Right cardiac atrium (tissue), 5 donors: Measurements from ENCODE around the gene ZNF519. TPM values are rescaled to one million over a fixed set of nuclear protein-coding genes. Genes with fewer than 3 reads are reported as not detected.

ENCODE experiments used
- ATAC-seq, 2 donors: fragments of 200-7000 bp; cut with Tn5 transposase; one replicate each; pipeline versions ENCODE4 v1.8.0 to v1.9.1; 2020; ENCODE audit warnings: moderate library complexity in 2 of 2, mild to moderate bottlenecking in 1 of 2
- DNase-seq, 3 donors: peaks; one replicate each; pipeline ENCODE4 v3.0.0-alpha.2; 2020
- H3K27ac ChIP-seq: one replicate; pipeline ENCODE4 v1.5.1; 2013; ENCODE audit warnings: mild to moderate bottlenecking, low read length, control low read depth, moderate library complexity
- H3K27me3 ChIP-seq: one replicate; pipeline ENCODE4 v1.6.1; 2013; ENCODE audit not compliant: control insufficient read depth, insufficient read depth
- H3K4me1 ChIP-seq: one replicate; pipeline ENCODE4 v1.6.1; 2013; ENCODE audit warnings: low read length; ENCODE audit not compliant: control insufficient read depth, insufficient read depth
- H3K4me3 ChIP-seq: one replicate; pipeline ENCODE4 v1.5.1; 2013; ENCODE audit warnings: low read length, control low read depth
- H3K9me3 ChIP-seq: one replicate; pipeline ENCODE4 v1.6.1; 2013; ENCODE audit warnings: low read length; ENCODE audit not compliant: control insufficient read depth
- WGBS: extraction: QIAGEN DNeasy Blood & Tissue Kit; methylation state at CpG from one replicate; pipeline ENCODE4 v1.1.7; 2013; 5-methylcytosine and 5-hydroxymethylcytosine counted together
- intact Hi-C, 4 donors: fragments of 100-400 bp; cut with DNase I; formaldehyde crosslinking; loops; one replicate each; pipeline versions ENCODE4 v1.11.0 to v1.14.0; 2022 to 2023
- polyA plus RNA-seq: library from polyadenylated mRNA; stranded (reverse); fragments of 200-250 nt; gene quantifications from one replicate; pipeline ENCODE4 v1.2.3, GENCODE V29; 2013
- total RNA-seq, 4 donors: library from RNA; stranded (reverse); fragmentation: NEBNext Ultra II Directional; extraction: Animal tissue kit (Norgen Biotek cat#: 25700); gene quantifications; one replicate each; pipeline ENCODE4 v1.2.1, GENCODE V29; 2021
- donor health status: healthy with polysubstance abuse.
- donor health status: DM: no; HTN: yes; CAD: no.
- donor health status: DM: no; HTN: no; CAD: no.
- donor health status: DM: no; HTN: yes; CAD: no; lungs with severe emphysema.
- donor health status: DM: yes; HTN: yes; CAD: no.

Gene ZNF519
- total and polyA plus RNA-seq, 5 donors, result 1.9 to 7.9 (median 4.9) TPM

- Histone ChIP-seq H3K4me3 (no peak overlapping the region), H3K4me1 (no peaks in the 10 kb centered on the region), H3K27me3 (no peaks in the 10 kb centered on the region), H3K27ac (no peak overlapping the region), H3K9me3 (no peaks in the 10 kb centered on the region)
- intact Hi-C loops, result no loop called here
- ATAC-seq (no peak), DNase-seq (no peak)
- WGBS, result 64% methylated on average over 2 of the region's 2 CpGs
Measured at GRCh38 chr18:14124689-14125088, 7.5 kb downstream of the ZNF519 start.

GRCh38 chr18:14122097-14122496, 10.1 kb downstream of the ZNF519 start:
- ATAC-seq, result no peak
- Histone ChIP-seq H3K27ac (no peak overlapping the region), H3K4me1 (no peaks in the 10 kb centered on the region), H3K4me3 (no peak overlapping the region), H3K27me3 (no peaks in the 10 kb centered on the region), H3K9me3 (no peaks in the 10 kb centered on the region)
- no peak for DNase-seq
- intact Hi-C loops, result no loop called here
- WGBS, result 96% methylated on average over 2 of the region's 2 CpGs

- Histone ChIP-seq H3K27me3 (no peaks in the 10 kb centered on the region), H3K4me3 (no peak overlapping the region), H3K4me1 (no peaks in the 10 kb centered on the region), H3K9me3 (no peaks in the 10 kb centered on the region), H3K27ac (no peak overlapping the region)
- intact Hi-C loops, result no loop called here
- no peak for ATAC-seq
- no peak for DNase-seq
Measured at GRCh38 chr18:14120926-14121325, 11.3 kb downstream of the ZNF519 start.

GRCh38 chr18:14117606-14118005, 14.6 kb downstream of the ZNF519 start:
- intact Hi-C loops, result no loop called here
- H3K9me3 ChIP-seq, result no peaks in the 10 kb centered on the region
- H3K4me1 ChIP-seq, result no peaks in the 10 kb centered on the region
- H3K4me3 ChIP-seq, result no peak overlapping the region
- no peak for ATAC-seq
- WGBS, result 95% methylated on average over 2 of the region's 2 CpGs
- H3K27ac ChIP-seq, result no peak overlapping the region
- no peak for DNase-seq
- no peaks in the 10 kb centered on the region for H3K27me3 ChIP-seq

- intact Hi-C loops, result no loop called here
- Histone ChIP-seq H3K9me3 (peaks cover 1% of the 10 kb centered on the region), H3K27me3 (no peaks in the 10 kb centered on the region), H3K27ac (no peak overlapping the region), H3K4me1 (no peaks in the 10 kb centered on the region), H3K4me3 (no peak overlapping the region)
- 99% methylated on average over 3 of the region's 3 CpGs for WGBS
- DNase-seq (no peak), ATAC-seq (no peak)
Measured at GRCh38 chr18:14106906-14107305, 25.3 kb downstream of the ZNF519 start.

- H3K9me3 ChIP-seq, result peaks cover 1% of the 10 kb centered on the region
- ATAC-seq, result no peak
- intact Hi-C loops, result no loop called here
- H3K4me1 ChIP-seq, result no peaks in the 10 kb centered on the region
- no peak overlapping the region for H3K27ac ChIP-seq
- no peak for DNase-seq
- H3K27me3 ChIP-seq, result no peaks in the 10 kb centered on the region
- 88% methylated on average over 5 of the region's 5 CpGs for WGBS
- no peak overlapping the region for H3K4me3 ChIP-seq
Measured at GRCh38 chr18:14104906-14105748, 27.1 kb downstream of the ZNF519 start.

- DNase-seq (no peak), ATAC-seq (no peak)
- Histone ChIP-seq H3K27ac (no peak overlapping the region), H3K4me3 (no peak overlapping the region), H3K4me1 (no peaks in the 10 kb centered on the region), H3K27me3 (no peaks in the 10 kb centered on the region), H3K9me3 (peaks cover 1% of the 10 kb centered on the region)
- intact Hi-C loops, result no loop called here
- WGBS, result 92% methylated on average over 2 of the region's 2 CpGs
Measured at GRCh38 chr18:14104201-14104600, 28.0 kb downstream of the ZNF519 start.

GRCh38 chr18:14100503-14101286, 31.5 kb downstream of the ZNF519 start:
- ATAC-seq (no peak), DNase-seq (no peak)
- H3K27ac ChIP-seq, result no peak overlapping the region
- no peaks in the 10 kb centered on the region for H3K9me3 ChIP-seq
- intact Hi-C loops, result no loop called here
- H3K4me1 ChIP-seq, result no peaks in the 10 kb centered on the region
- WGBS, result 95% methylated on average over 4 of the region's 4 CpGs
- no peaks in the 10 kb centered on the region for H3K27me3 ChIP-seq
- H3K4me3 ChIP-seq, result no peak overlapping the region

GRCh38 chr18:14098428-14098827, 33.8 kb downstream of the ZNF519 start:
- intact Hi-C loops, result no loop called here
- ATAC-seq, result no peak
- 83% methylated on average over 6 of the region's 6 CpGs for WGBS
- DNase-seq, result no peak
- no peaks in the 10 kb centered on the region for H3K4me1 ChIP-seq
- H3K4me3 ChIP-seq, result no peak overlapping the region
- no peaks in the 10 kb centered on the region for H3K9me3 ChIP-seq
- no peaks in the 10 kb centered on the region for H3K27me3 ChIP-seq
- no peak overlapping the region for H3K27ac ChIP-seq

GRCh38 chr18:14097761-14098160, 34.5 kb downstream of the ZNF519 start:
- 96% methylated on average over 2 of the region's 2 CpGs for WGBS
- no peak for ATAC-seq
- no peak overlapping the region for H3K27ac ChIP-seq
- intact Hi-C loops, result no loop called here
- H3K9me3 ChIP-seq, result no peaks in the 10 kb centered on the region
- H3K27me3 ChIP-seq, result no peaks in the 10 kb centered on the region
- no peak for DNase-seq
- no peaks in the 10 kb centered on the region for H3K4me1 ChIP-seq
- no peak overlapping the region for H3K4me3 ChIP-seq

GRCh38 chr18:14093307-14093915, 38.8 kb downstream of the ZNF519 start:
- 71% methylated on average over 1 of the region's 1 CpG for WGBS
- no peaks in the 10 kb centered on the region for H3K9me3 ChIP-seq
- ATAC-seq (no peak), DNase-seq (no peak)
- H3K4me1 ChIP-seq, result no peaks in the 10 kb centered on the region
- intact Hi-C loops, result no loop called here
- no peak overlapping the region for H3K27ac ChIP-seq
- H3K4me3 ChIP-seq, result no peak overlapping the region
- H3K27me3 ChIP-seq, result no peaks in the 10 kb centered on the region
